Activated CD8-positive, alpha-beta T cell treated with anti-CD3 and anti-CD28 coated beads, Interleukin-2, amount 10 ng/mL, durations not matched to agents 7 days and 5 days (primary cell): Measurements from ENCODE around the gene SOX30. TPM values are rescaled to one million over a fixed set of nuclear protein-coding genes. Genes with fewer than 3 reads are reported as not detected.
A peak's percentile ranks its signal among the peaks of the same experiment; 100 is the strongest.

Experiments
- ATAC-seq: fragments of 150-1000 bp; cut with Tn5 transposase; one replicate; pipeline ENCODE4 v1.10.0; 2021; ENCODE audit warnings: moderate library complexity
- CTCF ChIA-PET: fragments of 350-600 bp; sonication (Branson Sonifier 250); formaldehyde crosslinking; loops from one replicate; lab custom pipeline; 2021; ENCODE audit warnings: antibody characterized with exemption; lab: Charles Lee
- POLR2A ChIA-PET: fragments of 350-600 bp; sonication (Branson Sonifier 250); formaldehyde crosslinking; loops from one replicate; lab custom pipeline; 2021; ENCODE audit warnings: antibody characterized with exemption; lab: Charles Lee
- DNase-seq: peaks from one replicate; pipeline ENCODE4 v3.0.0-alpha.2; 2020
- H3K27ac Mint-ChIP-seq: one replicate; pipeline ENCODE4 v1.8.0; 2021; ENCODE audit warnings: mild to moderate bottlenecking, mixed read lengths
- H3K27me3 Mint-ChIP-seq: one replicate; pipeline ENCODE4 v1.8.0; 2021; ENCODE audit warnings: low read depth, mixed read lengths
- H3K36me3 Mint-ChIP-seq: one replicate; pipeline ENCODE4 v1.8.0; 2021; ENCODE audit warnings: low read depth, mixed read lengths
- H3K4me1 Mint-ChIP-seq: one replicate; pipeline ENCODE4 v1.8.0; 2021; ENCODE audit warnings: low read depth, mixed read lengths
- H3K4me3 Mint-ChIP-seq: one replicate; pipeline ENCODE4 v1.8.0; 2021; ENCODE audit warnings: mild to moderate bottlenecking, mixed read lengths
- H3K9me3 Mint-ChIP-seq: one replicate; pipeline ENCODE4 v1.8.0; 2022; ENCODE audit warnings: mixed read lengths; ENCODE audit not compliant: insufficient read depth
- total RNA-seq, 2 experiments: library from RNA; stranded (reverse); gene quantifications; one replicate each; pipeline ENCODE4 v1.2.3, GENCODE V29; 2021

Gene SOX30
- total RNA-seq, 2 experiments from 2014 or later: 0.10 to 0.11 TPM

GRCh38 chr5:157658893-157659292 is 6.7 kb upstream of the SOX30 start:
- Mint-ChIP-seq H3K4me1 (no peaks in the 10 kb centered on the region), H3K36me3 (peaks cover 21% of the 10 kb centered on the region), H3K27ac (no peak overlapping the region), H3K9me3 (peaks cover 56% of the 10 kb centered on the region), H3K4me3 (no peak overlapping the region), H3K27me3 (no peaks in the 10 kb centered on the region)
- ATAC-seq: no peak
- POLR2A ChIA-PET: no interaction called here
- no peak for DNase-seq
- CTCF ChIA-PET: no interaction called here

GRCh38 chr5:157657516-157657915 is 5.3 kb upstream of the SOX30 start:
- Mint-ChIP-seq H3K36me3 (peaks cover 33% of the 10 kb centered on the region), H3K4me3 (no peak overlapping the region), H3K27ac (no peak overlapping the region), H3K27me3 (no peaks in the 10 kb centered on the region), H3K9me3 (peaks cover 67% of the 10 kb centered on the region), H3K4me1 (peaks cover 6% of the 10 kb centered on the region)
- DNase-seq (no peak), ATAC-seq (no peak)
- CTCF ChIA-PET: no interaction called here
- POLR2A ChIA-PET: no interaction called here

GRCh38 chr5:157651623-157652376 is 438 bp downstream of the SOX30 start:
- ATAC-seq: peak; percentile 99
- ChIA-PET CTCF (interaction anchor here (0.8 to 2.3 kb wide), 10 partner anchors 13 to 218 kb away, joined by 3 to 7 read pairs (median 4); no protein-coding TSS in a partner anchor), POLR2A (interaction anchor here (0.6 kb wide), 1 partner anchor 100 kb away, joined by 3 read pairs; no protein-coding TSS in a partner anchor)
- H3K4me1 Mint-ChIP-seq: peaks cover 16% of the 10 kb centered on the region
- DNase-seq: peak; percentile 84
- H3K9me3 Mint-ChIP-seq: peaks cover 36% of the 10 kb centered on the region
- peak overlapping the region; percentile 69 for H3K4me3 Mint-ChIP-seq
- peaks cover 22% of the 10 kb centered on the region for H3K36me3 Mint-ChIP-seq
- peak overlapping the region; percentile 77 for H3K27ac Mint-ChIP-seq
- peaks cover 2% of the 10 kb centered on the region for H3K27me3 Mint-ChIP-seq

GRCh38 chr5:157650991-157651611 is 1.1 kb downstream of the SOX30 start:
- DNase-seq (no peak), ATAC-seq (no peak)
- peaks cover 30% of the 10 kb centered on the region for H3K9me3 Mint-ChIP-seq
- POLR2A ChIA-PET: interaction anchor here (0.6 kb wide), 1 partner anchor 100 kb away, joined by 3 read pairs; no protein-coding TSS in a partner anchor
- H3K4me1 Mint-ChIP-seq: peaks cover 16% of the 10 kb centered on the region
- peaks cover 2% of the 10 kb centered on the region for H3K27me3 Mint-ChIP-seq
- H3K27ac Mint-ChIP-seq: no peak overlapping the region
- CTCF ChIA-PET: interaction anchor here (0.8 to 2.3 kb wide), 11 partner anchors 12 to 217 kb away, joined by 3 to 7 read pairs (median 4); no protein-coding TSS in a partner anchor
- no peak overlapping the region for H3K4me3 Mint-ChIP-seq
- H3K36me3 Mint-ChIP-seq: peaks cover 22% of the 10 kb centered on the region

GRCh38 chr5:157649101-157649500 is 3.1 kb downstream of the SOX30 start:
- no peak overlapping the region for H3K27ac Mint-ChIP-seq
- H3K4me1 Mint-ChIP-seq: peaks cover 16% of the 10 kb centered on the region
- H3K9me3 Mint-ChIP-seq: peaks cover 18% of the 10 kb centered on the region
- DNase-seq (no peak), ATAC-seq (no peak)
- ChIA-PET CTCF (no interaction called here), POLR2A (no interaction called here)
- peaks cover 16% of the 10 kb centered on the region for H3K36me3 Mint-ChIP-seq
- H3K27me3 Mint-ChIP-seq: peaks cover 4% of the 10 kb centered on the region
- no peak overlapping the region for H3K4me3 Mint-ChIP-seq

GRCh38 chr5:157648275-157648990 is 3.8 kb downstream of the SOX30 start:
- peaks cover 13% of the 10 kb centered on the region for H3K9me3 Mint-ChIP-seq
- POLR2A ChIA-PET: no interaction called here
- peaks cover 16% of the 10 kb centered on the region for H3K4me1 Mint-ChIP-seq
- no peak overlapping the region for H3K27ac Mint-ChIP-seq
- H3K4me3 Mint-ChIP-seq: no peak overlapping the region
- CTCF ChIA-PET: no interaction called here
- DNase-seq (no peak), ATAC-seq (no peak)
- peaks cover 13% of the 10 kb centered on the region for H3K36me3 Mint-ChIP-seq
- H3K27me3 Mint-ChIP-seq: peaks cover 4% of the 10 kb centered on the region

- no peak overlapping the region for H3K27ac Mint-ChIP-seq
- no peak for ATAC-seq
- ChIA-PET POLR2A (no interaction called here), CTCF (no interaction called here)
- H3K36me3 Mint-ChIP-seq: no peaks in the 10 kb centered on the region
- DNase-seq: no peak
- H3K4me3 Mint-ChIP-seq: no peak overlapping the region
- no peaks in the 10 kb centered on the region for H3K9me3 Mint-ChIP-seq
- H3K27me3 Mint-ChIP-seq: peaks cover 3% of the 10 kb centered on the region
- no peaks in the 10 kb centered on the region for H3K4me1 Mint-ChIP-seq
Measured at GRCh38 chr5:157640406-157641066, 11.7 kb downstream of the SOX30 start.

- ATAC-seq (no peak), DNase-seq (no peak)
- no peaks in the 10 kb centered on the region for H3K36me3 Mint-ChIP-seq
- no peaks in the 10 kb centered on the region for H3K4me1 Mint-ChIP-seq
- ChIA-PET CTCF (interaction anchor here (0.7 to 1.0 kb wide), 2 partner anchors 60 to 113 kb away, joined by 3 read pairs; partner anchors contain the start of gene LSM11), POLR2A (no interaction called here)
- H3K4me3 Mint-ChIP-seq: no peak overlapping the region
- H3K27ac Mint-ChIP-seq: no peak overlapping the region
- no peaks in the 10 kb centered on the region for H3K9me3 Mint-ChIP-seq
- H3K27me3 Mint-ChIP-seq: peaks cover 6% of the 10 kb centered on the region
Measured at GRCh38 chr5:157630341-157630740, 21.9 kb downstream of the SOX30 start.

GRCh38 chr5:157626831-157627230 is 25.4 kb downstream of the SOX30 start:
- no peak overlapping the region for H3K27ac Mint-ChIP-seq
- no peak overlapping the region for H3K4me3 Mint-ChIP-seq
- H3K27me3 Mint-ChIP-seq: peaks cover 20% of the 10 kb centered on the region
- ATAC-seq (no peak), DNase-seq (no peak)
- no peaks in the 10 kb centered on the region for H3K9me3 Mint-ChIP-seq
- H3K4me1 Mint-ChIP-seq: peaks cover 5% of the 10 kb centered on the region
- ChIA-PET POLR2A (no interaction called here), CTCF (interaction anchor here (0.7 to 1.5 kb wide), 2 partner anchors 27 to 30 kb away, joined by 3 to 4 read pairs; no protein-coding TSS in a partner anchor)
- peaks cover 8% of the 10 kb centered on the region for H3K36me3 Mint-ChIP-seq

- CTCF ChIA-PET: no interaction called here
- no peak for DNase-seq
Measured at GRCh38 chr5:157624144-157624543, 28.1 kb downstream of the SOX30 start.

GRCh38 chr5:157620776-157621175 is 31.5 kb downstream of the SOX30 start:
- DNase-seq: no peak
- Mint-ChIP-seq H3K36me3 (peaks cover 14% of the 10 kb centered on the region), H3K4me3 (no peak overlapping the region), H3K9me3 (no peaks in the 10 kb centered on the region), H3K27ac (no peak overlapping the region), H3K27me3 (peaks cover 22% of the 10 kb centered on the region), H3K4me1 (peaks cover 9% of the 10 kb centered on the region)
- CTCF ChIA-PET: interaction anchor here (1.2 kb wide), 1 partner anchor 9 kb away, joined by 3 read pairs; no protein-coding TSS in a partner anchor
- POLR2A ChIA-PET: no interaction called here
- ATAC-seq: no peak

More at GRCh38 chr5:157624144-157624543, 28.1 kb downstream of the SOX30 start:
- POLR2A ChIA-PET: no interaction called here
- no peak overlapping the region for H3K4me3 Mint-ChIP-seq
- peaks cover 14% of the 10 kb centered on the region for H3K36me3 Mint-ChIP-seq
- H3K27ac Mint-ChIP-seq: no peak overlapping the region
- ATAC-seq: no peak
- no peaks in the 10 kb centered on the region for H3K9me3 Mint-ChIP-seq
- peaks cover 24% of the 10 kb centered on the region for H3K27me3 Mint-ChIP-seq
- peaks cover 5% of the 10 kb centered on the region for H3K4me1 Mint-ChIP-seq
